ENCODE results near the gene GP1BA. TPM values are rescaled to one million over a fixed set of nuclear protein-coding genes. Genes with fewer than 3 reads are reported as not detected.

The GP1BA gene
- total and polyA plus RNA-seq, 2 donors (not counting 1 experiment from before 2014, with no cell fraction given): not detected

GRCh38 chr17:4972322-4972721 lies 40.2 kb downstream of the GP1BA start:
- H3K27ac ChIP-seq (ENCODE audit: insufficient read depth, low read length): no peak overlapping the region
- H2AFZ ChIP-seq (ENCODE audit: low read length): no peak overlapping the region
- peaks cover 14% of the 10 kb centered on the region for H3K36me3 ChIP-seq (ENCODE audit: control insufficient read depth, insufficient read depth, low read length)
- H3K4me3 ChIP-seq (replicated peaks in 1 of 4; ENCODE audit: control extremely low read depth in 1 of 4, insufficient read depth in 1 of 4, low read depth in 3 of 4, low read length in 4 of 4): no peak overlapping the region
- no peaks in the 10 kb centered on the region for H4K20me1 ChIP-seq (ENCODE audit: control insufficient read depth, extremely low read depth, insufficient read depth, low read length)
- peaks cover 14% of the 10 kb centered on the region for H3K4me1 ChIP-seq (ENCODE audit: control insufficient read depth, extremely low read depth, insufficient read depth, low read length)
- no peak overlapping the region for H3K4me2 ChIP-seq (ENCODE audit: extremely low read depth, insufficient read depth, low read length)
- peaks cover 6% of the 10 kb centered on the region for H3K79me2 ChIP-seq (ENCODE audit: control insufficient read depth, insufficient read depth, low read length)
- DNase-seq (ENCODE audit: low read depth in 2 of 2): no peak
- H3K9ac ChIP-seq (ENCODE audit: insufficient read depth, low read length): no peak overlapping the region
- no peaks in the 10 kb centered on the region for H3K27me3 ChIP-seq (ENCODE audit: control insufficient read depth, insufficient read depth, low read length)
- H3K9me3 ChIP-seq (ENCODE audit: control insufficient read depth, insufficient read depth, low read depth, low read length): no peaks in the 10 kb centered on the region
- TF ChIP-seq EZH2 (IDR thresholded peaks at IDR 0.05; ENCODE audit: low read length, missing control alignments) (no peak), CTCF (conservative IDR thresholded peaks at IDR 0.05 in 1 of 2, IDR thresholded peaks at IDR 0.05 in 1 of 2; ENCODE audit: low read depth in 1 of 2, low read length in 2 of 2) (no peak)

DNA sequence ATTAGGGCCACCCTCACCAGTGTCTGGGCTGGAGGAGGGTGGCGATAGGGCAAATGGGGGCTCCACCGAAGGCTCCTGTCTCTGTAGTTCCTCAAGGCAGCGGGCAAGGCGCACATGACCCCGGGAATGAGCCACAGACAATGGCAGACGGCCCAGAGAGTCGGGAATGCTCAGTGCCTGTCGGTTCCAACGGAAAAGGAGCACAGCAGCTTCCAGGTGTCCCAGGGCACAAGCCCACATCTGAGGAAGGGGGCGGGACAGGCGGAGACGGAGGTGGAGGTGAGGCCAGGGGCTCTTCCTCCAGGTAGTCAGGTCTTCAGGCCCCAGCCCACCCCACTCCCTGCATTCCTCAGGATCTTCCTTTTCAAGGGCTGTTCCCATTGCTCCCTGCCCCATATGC lies 40.7 kb downstream of the GP1BA start:
- Histone ChIP-seq H3K4me1 (ENCODE audit: control insufficient read depth, extremely low read depth, insufficient read depth, low read length) (peaks cover 14% of the 10 kb centered on the region), H3K27ac (ENCODE audit: insufficient read depth, low read length) (no peak overlapping the region), H4K20me1 (ENCODE audit: control insufficient read depth, extremely low read depth, insufficient read depth, low read length) (no peaks in the 10 kb centered on the region), H3K9ac (ENCODE audit: insufficient read depth, low read length) (no peak overlapping the region), H3K4me3 (replicated peaks in 1 of 4; ENCODE audit: control extremely low read depth in 1 of 4, insufficient read depth in 1 of 4, low read depth in 3 of 4, low read length in 4 of 4) (no peak overlapping the region), H3K79me2 (ENCODE audit: control insufficient read depth, insufficient read depth, low read length) (peaks cover 6% of the 10 kb centered on the region), H3K36me3 (ENCODE audit: control insufficient read depth, insufficient read depth, low read length) (peaks cover 17% of the 10 kb centered on the region), H3K27me3 (ENCODE audit: control insufficient read depth, insufficient read depth, low read length) (no peaks in the 10 kb centered on the region), H2AFZ (ENCODE audit: low read length) (no peak overlapping the region), H3K4me2 (ENCODE audit: extremely low read depth, insufficient read depth, low read length) (no peak overlapping the region), H3K9me3 (ENCODE audit: control insufficient read depth, insufficient read depth, low read depth, low read length) (no peaks in the 10 kb centered on the region)
- no peak for TF ChIP-seq CTCF (conservative IDR thresholded peaks at IDR 0.05 in 1 of 2, IDR thresholded peaks at IDR 0.05 in 1 of 2; ENCODE audit: low read depth in 1 of 2, low read length in 2 of 2)
- TF ChIP-seq EZH2 (IDR thresholded peaks at IDR 0.05; ENCODE audit: low read length, missing control alignments): no peak
- no peak for DNase-seq (ENCODE audit: low read depth in 2 of 2)

- TF ChIP-seq CTCF (conservative IDR thresholded peaks at IDR 0.05 in 1 of 2, IDR thresholded peaks at IDR 0.05 in 1 of 2; ENCODE audit: low read depth in 1 of 2, low read length in 2 of 2) (no peak), EZH2 (IDR thresholded peaks at IDR 0.05; ENCODE audit: low read length, missing control alignments) (no peak)
- H3K4me2 ChIP-seq (ENCODE audit: extremely low read depth, insufficient read depth, low read length): no peak overlapping the region
These were observed 41.4 kb downstream of the GP1BA start for GRCh38 chr17:4973256-4974114.

More at GRCh38 chr17:4973256-4974114, 41.4 kb downstream of the GP1BA start:
- Histone ChIP-seq H3K9ac (ENCODE audit: insufficient read depth, low read length) (no peak overlapping the region), H3K4me3 (replicated peaks in 1 of 4; ENCODE audit: control extremely low read depth in 1 of 4, insufficient read depth in 1 of 4, low read depth in 3 of 4, low read length in 4 of 4) (no peak overlapping the region), H3K27me3 (ENCODE audit: control insufficient read depth, insufficient read depth, low read length) (no peaks in the 10 kb centered on the region), H3K36me3 (ENCODE audit: control insufficient read depth, insufficient read depth, low read length) (peaks cover 23% of the 10 kb centered on the region), H3K27ac (ENCODE audit: insufficient read depth, low read length) (no peak overlapping the region), H3K9me3 (ENCODE audit: control insufficient read depth, insufficient read depth, low read depth, low read length) (no peaks in the 10 kb centered on the region), H3K4me1 (ENCODE audit: control insufficient read depth, extremely low read depth, insufficient read depth, low read length) (peaks cover 12% of the 10 kb centered on the region), H3K79me2 (ENCODE audit: control insufficient read depth, insufficient read depth, low read length) (peaks cover 5% of the 10 kb centered on the region), H4K20me1 (ENCODE audit: control insufficient read depth, extremely low read depth, insufficient read depth, low read length) (no peaks in the 10 kb centered on the region), H2AFZ (ENCODE audit: low read length) (no peak overlapping the region)
- DNase-seq (ENCODE audit: low read depth in 2 of 2): no peak
